GM23248 (cell line): ENCODE data around the gene ZBTB32. TPM values are rescaled to one million over a fixed set of nuclear protein-coding genes. Genes with fewer than 3 reads are reported as not detected.

Source experiments
- DNase-seq: peaks from one replicate; pipeline ENCODE4 v3.0.0-alpha.2; 2015
- H2AFZ ChIP-seq: fragments of 200-600 bp; sonication (generic); 2 replicates; pipeline ENCODE4 v1.6.1; 2016; ENCODE audit warnings: antibody characterized with exemption
- H3F3A ChIP-seq: fragments of 200-600 bp; sonication (generic); 2 replicates; pipeline ENCODE4 v1.6.1; 2016; ENCODE audit warnings: mild to moderate bottlenecking, antibody characterized with exemption, mixed run types; ENCODE audit not compliant: insufficient read depth
- H3K27ac ChIP-seq: fragments of 200-600 bp; sonication (generic); 2 replicates; pipeline ENCODE4 v1.5.1; 2016; ENCODE audit warnings: mild to moderate bottlenecking
- H3K27me3 ChIP-seq: fragments of 200-600 bp; sonication (generic); replicated peaks from 2 replicates; pipeline ENCODE4 v1.6.1; 2016; ENCODE audit warnings: mild to moderate bottlenecking; ENCODE audit not compliant: insufficient read depth
- H3K36me3 ChIP-seq: fragments of 200-600 bp; sonication (generic); 2 replicates; pipeline ENCODE4 v1.6.1; 2016; ENCODE audit warnings: low read depth, mild to moderate bottlenecking
- H3K4me1 ChIP-seq: fragments of 200-600 bp; sonication (generic); 2 replicates; pipeline ENCODE4 v1.6.1; 2016; ENCODE audit warnings: mild to moderate bottlenecking; ENCODE audit not compliant: insufficient read depth
- H3K4me2 ChIP-seq: fragments of 200-600 bp; sonication (generic); one replicate; pipeline ENCODE4 v1.6.1; 2016; ENCODE audit warnings: mild to moderate bottlenecking; ENCODE audit not compliant: unreplicated experiment
- H3K4me3 ChIP-seq: fragments of 200-600 bp; sonication (generic); 2 replicates; pipeline ENCODE4 v1.5.1; 2016; ENCODE audit warnings: mild to moderate bottlenecking
- H3K79me2 ChIP-seq: fragments of 200-600 bp; sonication (generic); 2 replicates; pipeline ENCODE4 v1.6.1; 2016; ENCODE audit warnings: mild to moderate bottlenecking; ENCODE audit not compliant: insufficient read depth
- H3K9ac ChIP-seq: fragments of 200-600 bp; sonication (generic); 2 replicates; pipeline ENCODE4 v1.6.1; 2016; ENCODE audit warnings: mild to moderate bottlenecking
- H3K9me2 ChIP-seq: fragments of 200-600 bp; sonication (generic); 2 replicates; pipeline ENCODE4 v1.6.1; 2016; ENCODE audit warnings: mixed run types, mild to moderate bottlenecking, moderate library complexity; ENCODE audit not compliant: insufficient read depth
- H3K9me3 ChIP-seq: fragments of 200-600 bp; sonication (generic); one replicate; pipeline ENCODE4 v1.6.1; 2017; ENCODE audit warnings: low read depth
- H4K20me1 ChIP-seq: fragments of 200-600 bp; sonication (generic); 2 replicates; pipeline ENCODE4 v1.6.0; 2016; ENCODE audit not compliant: insufficient read depth
- EZH2 ChIP-seq: fragments of 200-600 bp; sonication (generic); IDR thresholded peaks from 2 replicates; pipeline ENCODE4 v1.6.1; 2018; ENCODE audit warnings: antibody characterized with exemption, mild to moderate bottlenecking; ENCODE audit not compliant: insufficient read depth, poor library complexity, severe bottlenecking
- EZH2phosphoT487 ChIP-seq: fragments of 200-600 bp; sonication (generic); IDR thresholded peaks from 2 replicates; pipeline ENCODE4 v1.6.1; 2018; ENCODE audit warnings: antibody characterized with exemption, moderate library complexity, mild to moderate bottlenecking, low read depth; ENCODE audit not compliant: insufficient read depth
- WGBS, 2 experiments: methylation state at CpG; one replicate each; pipeline ENCODE4 v1.1.6; 2015 to 2017; ENCODE audit warnings: low lambda C conversion rate in 2 of 2, low coverage in 1 of 2; ENCODE audit errors: missing lambda C conversion rate in 2 of 2; 5-methylcytosine and 5-hydroxymethylcytosine counted together
- in situ Hi-C: fragments of 300-500 bp; cut with MboI; formaldehyde crosslinking; loops from 2 replicates; pipeline ENCODE4 v1.15.0; 2020
- polyA plus RNA-seq: library from polyadenylated mRNA; unstranded; fragments of >200 nt; fragmentation: Nextera tagmentation; extraction: Ambion mirVana; gene quantifications from 2 replicates; pipeline ENCODE4 v1.2.1, GENCODE V29; 2016
- total RNA-seq: library from RNA; depleted of rRNA; stranded (reverse); fragments of >200 nt; shearing (Covaris generic); gene quantifications from 2 replicates; pipeline ENCODE4 v1.2.3, GENCODE V29; 2014

ZBTB32 gene
- total and polyA plus RNA-seq, 2 experiments from 2014 or later = not detected

- Histone ChIP-seq H3K4me3 (no peak overlapping the region), H3K27me3 (no peaks in the 10 kb centered on the region), H3K9me2 (no peaks in the 10 kb centered on the region), H3F3A (no peaks in the 10 kb centered on the region), H3K9ac (no peak overlapping the region), H3K79me2 (no peaks in the 10 kb centered on the region), H3K9me3 (no peaks in the 10 kb centered on the region), H3K4me1 (no peaks in the 10 kb centered on the region), H3K4me2 (no peak overlapping the region), H2AFZ (no peak overlapping the region), H3K27ac (no peak overlapping the region), H4K20me1 (no peaks in the 10 kb centered on the region), H3K36me3 (peaks cover 22% of the 10 kb centered on the region; the same call in 1 of the 2 replicates)
- TF ChIP-seq EZH2phosphoT487 (no peak), EZH2 (no peak)
- in situ Hi-C loops = no loop called here
- WGBS, 2 experiments = 83 to 88% methylated on average over 9 to 11 of the region's 11 CpGs
- no peak for DNase-seq
Measured at GRCh38 chr19:35729763-35730162, 25.4 kb downstream of the ZBTB32 start.

DNA sequence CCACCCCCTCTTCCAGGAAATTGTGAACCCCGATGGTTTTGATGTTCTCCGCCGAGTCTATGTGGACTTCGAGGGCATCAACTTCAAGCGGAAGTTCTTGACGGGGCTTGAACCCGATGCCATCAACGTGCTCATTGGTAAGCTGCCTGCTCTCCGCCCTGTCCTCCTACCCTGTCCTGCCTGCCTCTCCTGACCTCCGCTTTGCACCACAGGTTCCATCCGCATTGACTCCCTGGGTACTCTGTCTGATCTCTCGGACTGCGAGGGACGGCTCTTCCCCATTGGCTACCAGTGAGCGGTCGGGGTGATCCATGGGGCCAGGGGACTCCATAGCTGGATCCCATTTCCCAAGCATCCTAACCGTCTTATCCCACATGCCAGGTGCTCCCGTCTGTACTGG is 26.0 kb downstream of the ZBTB32 start:
- H3K4me1 ChIP-seq = no peaks in the 10 kb centered on the region
- no peaks in the 10 kb centered on the region for H3K27me3 ChIP-seq
- H3K9me3 ChIP-seq = no peaks in the 10 kb centered on the region
- H3K9ac ChIP-seq = no peak overlapping the region
- in situ Hi-C loops = no loop called here
- TF ChIP-seq EZH2phosphoT487 = no peak
- no peak for TF ChIP-seq EZH2
- no peak for DNase-seq
- no peak overlapping the region for H2AFZ ChIP-seq
- WGBS, 2 experiments = 93 to 94% methylated on average over 17 to 18 of the region's 18 CpGs
- no peaks in the 10 kb centered on the region for H3K79me2 ChIP-seq
- H3K27ac ChIP-seq = no peak overlapping the region
- no peak overlapping the region for H3K4me2 ChIP-seq
- peaks cover 17% of the 10 kb centered on the region; the same call in 1 of the 2 replicates for H3K36me3 ChIP-seq
- H4K20me1 ChIP-seq = no peaks in the 10 kb centered on the region
- no peak overlapping the region for H3K4me3 ChIP-seq
- no peaks in the 10 kb centered on the region for H3K9me2 ChIP-seq
- H3F3A ChIP-seq = no peaks in the 10 kb centered on the region

DNA sequence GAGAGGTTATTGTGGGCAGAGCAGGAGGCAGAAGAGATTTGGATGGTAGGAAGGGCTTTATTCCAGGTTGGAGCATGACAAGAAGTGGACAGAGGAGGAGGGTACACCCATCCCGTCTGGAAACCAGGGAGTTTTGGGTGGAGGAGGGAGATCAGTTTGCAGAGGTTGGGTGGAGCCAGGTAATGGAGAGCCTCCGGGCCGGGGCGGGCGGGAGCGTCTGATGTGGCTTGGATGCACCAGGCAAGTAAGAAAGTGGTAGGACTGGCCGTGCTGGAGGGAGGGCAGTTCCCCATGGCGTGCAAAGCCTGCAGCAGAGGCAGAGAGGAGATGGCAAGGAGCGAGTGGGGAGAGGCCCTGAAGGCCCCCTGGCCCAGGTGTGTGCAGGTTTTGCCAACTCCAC is 27.0 kb downstream of the ZBTB32 start:
- Histone ChIP-seq H2AFZ (no peak overlapping the region), H3K9me2 (no peaks in the 10 kb centered on the region), H3K4me3 (no peak overlapping the region), H3K9me3 (no peaks in the 10 kb centered on the region), H3K27ac (no peak overlapping the region), H3K4me2 (no peak overlapping the region), H3K36me3 (peaks cover 13% of the 10 kb centered on the region; the same call in 1 of the 2 replicates), H3K9ac (no peak overlapping the region), H4K20me1 (no peaks in the 10 kb centered on the region), H3K79me2 (no peaks in the 10 kb centered on the region), H3K4me1 (no peaks in the 10 kb centered on the region), H3K27me3 (no peaks in the 10 kb centered on the region), H3F3A (no peaks in the 10 kb centered on the region)
- 88 to 94% methylated on average over 2 to 9 of the region's 9 CpGs for WGBS, 2 experiments
- TF ChIP-seq EZH2phosphoT487 (no peak), EZH2 (no peak)
- no peak for DNase-seq
- in situ Hi-C loops = no loop called here

GRCh38 chr19:35731779-35732405 is 27.5 kb downstream of the ZBTB32 start:
- H3K9me3 ChIP-seq = no peaks in the 10 kb centered on the region
- no peaks in the 10 kb centered on the region for H3K4me1 ChIP-seq
- no peak overlapping the region for H3K4me3 ChIP-seq
- no peak overlapping the region for H3K9ac ChIP-seq
- DNase-seq = no peak
- no peak overlapping the region for H2AFZ ChIP-seq
- no peaks in the 10 kb centered on the region for H3F3A ChIP-seq
- H3K36me3 ChIP-seq = peaks cover 11% of the 10 kb centered on the region; the same call in 1 of the 2 replicates
- H4K20me1 ChIP-seq = no peaks in the 10 kb centered on the region
- H3K4me2 ChIP-seq = no peak overlapping the region
- H3K79me2 ChIP-seq = no peaks in the 10 kb centered on the region
- in situ Hi-C loops = no loop called here
- no peaks in the 10 kb centered on the region for H3K9me2 ChIP-seq
- TF ChIP-seq EZH2phosphoT487 (no peak), EZH2 (no peak)
- H3K27me3 ChIP-seq = no peaks in the 10 kb centered on the region
- no peak overlapping the region for H3K27ac ChIP-seq
- WGBS, 2 experiments = 92 to 93% methylated on average over 16 to 21 of the region's 21 CpGs
